HepG2 (cell line): Measurements from ENCODE around the gene MAP1LC3B. TPM values are rescaled to one million over a fixed set of nuclear protein-coding genes. Genes with fewer than 3 reads are reported as not detected.

ENCODE experiments used
- AHR ChIP-seq: IDR thresholded peaks from 2 replicates; pipeline ENCODE4 v1.6.1; 2018; ENCODE audit warnings: missing genetic modification reagents, missing compliant biosample characterization
- AKAP8 ChIP-seq: sonication (generic); formaldehyde crosslinking; IDR thresholded peaks from 2 replicates; pipeline ENCODE4 v1.5.1; 2020; ENCODE audit warnings: mild to moderate bottlenecking, missing genetic modification reagents
- GATAD1 ChIP-seq: IDR thresholded peaks from 2 replicates; pipeline ENCODE4 v1.6.1; 2016; ENCODE audit warnings: missing genetic modification reagents, missing compliant biosample characterization
- HIVEP1 ChIP-seq: sonication (generic); formaldehyde crosslinking; IDR thresholded peaks from 2 replicates; pipeline ENCODE4 v1.4.0; 2020; ENCODE audit warnings: mild to moderate bottlenecking, missing genetic modification reagents
- JUNB ChIP-seq: sonication (generic); formaldehyde crosslinking; IDR thresholded peaks from 2 replicates; pipeline ENCODE4 v1.8.0; 2022; ENCODE audit warnings: missing genetic modification reagents, mild to moderate bottlenecking, borderline replicate concordance
- JUND ChIP-seq: sonication (generic); formaldehyde crosslinking; IDR thresholded peaks from 2 replicates; pipeline ENCODE4 v1.8.0; 2022; ENCODE audit warnings: mild to moderate bottlenecking, missing genetic modification reagents
- KDM4B ChIP-seq: sonication (generic); formaldehyde crosslinking; IDR thresholded peaks from 2 replicates; pipeline ENCODE4 v1.4.0; 2020; ENCODE audit warnings: missing genetic modification reagents
- LCORL ChIP-seq, 2 experiments: fragments of 450-650 bp in 1 of 2; sonication (generic) in 1 of 2; formaldehyde crosslinking in 1 of 2; IDR thresholded peaks; 2 replicates each; pipeline versions ENCODE4 v1.5.0 to v1.6.1; 2017 to 2020; ENCODE audit warnings: antibody characterized with exemption in 1 of 2, missing genetic modification reagents in 1 of 2
- MIER3 ChIP-seq: IDR thresholded peaks from 2 replicates; pipeline ENCODE4 v1.6.1; 2016; ENCODE audit warnings: missing compliant biosample characterization, borderline replicate concordance
- NFKBIZ ChIP-seq: IDR thresholded peaks from 2 replicates; pipeline ENCODE4 v1.6.1; 2018; ENCODE audit warnings: missing genetic modification reagents, missing compliant biosample characterization
- RXRA ChIP-seq: sonication (generic); formaldehyde crosslinking; IDR thresholded peaks from 2 replicates; pipeline ENCODE4 v1.5.1; 2020; ENCODE audit warnings: missing genetic modification reagents
- TGIF2 ChIP-seq: IDR thresholded peaks from 2 replicates; pipeline ENCODE4 v1.6.1; 2016; ENCODE audit warnings: control low read depth, missing compliant biosample characterization
- ZSCAN31 ChIP-seq: sonication (generic); formaldehyde crosslinking; IDR thresholded peaks from 2 replicates; pipeline ENCODE4 v1.5.0; 2020; ENCODE audit warnings: low read depth, mild to moderate bottlenecking, missing genetic modification reagents
- polyA plus RNA-seq, 8 experiments: library from polyadenylated mRNA; depleted of rRNA in 3 of 8; stranded (reverse) in 7 of 8; unstranded in 1 of 8; fragments of >200 nt; fragmentation: Illumina TruSeq in 4 of 8; extraction: Trizol in 4 of 8; gene quantifications; 2 replicates each; pipeline versions ENCODE4 v1.2.1 to v1.2.3, GENCODE V29; 2011 to 2016; ENCODE audit warnings: low read depth in 4 of 8, missing spikeins in 1 of 8, mixed read lengths in 1 of 8; ENCODE audit not compliant: insufficient read depth in 1 of 8
- total RNA-seq, 5 experiments: library from RNA; depleted of rRNA; stranded (reverse); fragments of >200 nt; fragmentation: Illumina TruSeq; extraction: Trizol; gene quantifications; 2 replicates each; pipeline ENCODE4 v1.2.3, GENCODE V29; 2016; ENCODE audit warnings: low read depth in 1 of 5
- TF ChIP-seq, protein P1 (sequence below): sonication (generic); formaldehyde crosslinking; IDR thresholded peaks from 2 replicates; pipeline ENCODE4 v1.4.0; 2020; ENCODE audit warnings: mild to moderate bottlenecking, missing genetic modification reagents
- TF ChIP-seq, protein P2 (sequence below): sonication (generic); formaldehyde crosslinking; IDR thresholded peaks from 2 replicates; pipeline ENCODE4 v1.4.0; 2020; ENCODE audit warnings: mild to moderate bottlenecking, missing genetic modification reagents
- TF ChIP-seq, protein P3 (sequence below): sonication (generic); formaldehyde crosslinking; IDR thresholded peaks from 2 replicates; pipeline ENCODE4 v1.4.0; 2020; ENCODE audit warnings: low read depth, mild to moderate bottlenecking, missing genetic modification reagents
- TF ChIP-seq, protein P4 (sequence below): sonication (generic); formaldehyde crosslinking; IDR thresholded peaks from 2 replicates; pipeline ENCODE4 v1.5.0; 2020; ENCODE audit warnings: mild to moderate bottlenecking, missing genetic modification reagents
- TF ChIP-seq, protein P5 (sequence below): sonication (generic); formaldehyde crosslinking; IDR thresholded peaks from 2 replicates; pipeline ENCODE4 v1.4.0; 2020; ENCODE audit warnings: missing genetic modification reagents

MAP1LC3B gene
- total and polyA plus RNA-seq, 2 of the 13 experiments (the other 11 are each of a cell fraction or from before 2014, with no cell fraction given) = 15.7 to 37.4 TPM

DNA sequence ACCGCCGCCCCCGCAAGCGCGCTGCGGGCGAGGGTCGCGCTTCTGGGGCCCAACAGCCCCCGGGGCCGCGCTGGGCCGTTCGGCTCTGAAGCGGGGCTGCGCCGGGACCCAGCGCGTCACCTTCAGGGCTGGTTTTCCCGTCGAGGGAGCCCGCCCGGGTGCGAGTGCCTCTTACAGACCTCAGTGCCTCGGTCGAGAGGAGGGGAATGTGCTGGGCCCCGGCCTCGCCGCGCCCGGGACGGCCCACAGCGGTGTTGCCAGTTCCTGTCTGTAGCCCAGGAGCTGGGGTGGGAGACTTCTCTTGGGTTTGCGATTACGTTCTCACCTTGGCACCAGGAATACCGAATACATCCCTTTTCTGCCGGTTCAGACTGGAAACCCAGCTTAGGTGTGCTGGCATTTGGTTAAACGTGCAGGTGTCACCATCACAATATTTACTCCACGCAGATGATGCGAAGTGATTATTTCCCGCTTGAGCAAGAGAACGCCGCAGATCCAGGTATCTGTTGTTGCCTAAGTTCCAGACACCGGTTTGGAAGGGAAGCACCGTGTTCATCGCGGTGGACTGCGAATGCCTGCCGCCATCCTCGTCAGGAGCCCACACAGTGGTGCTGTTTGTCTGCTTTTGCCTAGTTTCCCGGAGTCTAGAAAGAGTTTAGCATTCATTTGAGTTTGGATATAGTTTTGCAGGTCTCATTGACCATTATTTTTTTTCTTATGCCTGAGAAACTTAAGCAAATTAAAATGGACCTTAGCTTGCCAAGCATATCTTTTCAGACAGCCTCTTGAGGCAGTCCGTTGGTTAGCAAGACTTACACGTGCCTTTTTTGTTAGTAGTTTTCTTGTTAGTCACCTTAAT lies 914 bp downstream of the MAP1LC3B start (continued):
- TF ChIP-seq, protein P1, sequence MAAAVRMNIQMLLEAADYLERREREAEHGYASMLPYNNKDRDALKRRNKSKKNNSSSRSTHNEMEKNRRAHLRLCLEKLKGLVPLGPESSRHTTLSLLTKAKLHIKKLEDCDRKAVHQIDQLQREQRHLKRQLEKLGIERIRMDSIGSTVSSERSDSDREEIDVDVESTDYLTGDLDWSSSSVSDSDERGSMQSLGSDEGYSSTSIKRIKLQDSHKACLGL (CRISPR knock-in tag) = no peak
- TF ChIP-seq KDM4B (CRISPR knock-in tag) (no peak), JUND (CRISPR knock-in tag) (0 out of 2 replicates have a peak, but pooled peaks have one; percentile 30), RXRA (0 out of 2 replicates have a peak, but pooled peaks have one; percentile 33), MIER3 (CRISPR knock-in tag) (0 out of 2 replicates have a peak, but pooled peaks have one; percentile 32), HIVEP1 (CRISPR knock-in tag) (peak; percentile 79; the same call in 1 of the 2 replicates), JUNB (no peak), AHR (CRISPR knock-in tag) (peak; percentile 71; the same call in 1 of the 2 replicates), AKAP8 (no peak), NFKBIZ (CRISPR knock-in tag) (peak; percentile 79; the same call in 1 of the 2 replicates), GATAD1 (0 out of 2 replicates have a peak, but pooled peaks have one; percentile 16), LCORL (IDR thresholded peaks at IDR 0.05) (no peak), LCORL (CRISPR knock-in tag; IDR thresholded peaks at IDR 0.05) (peak; percentile 29; the same call in 1 of the 2 replicates), TGIF2 (CRISPR knock-in tag) (0 out of 2 replicates have a peak, but pooled peaks have one; percentile 47), ZSCAN31 (CRISPR knock-in tag) (peak; percentile 68; the same call in 1 of the 2 replicates)
- TF ChIP-seq, protein P2, sequence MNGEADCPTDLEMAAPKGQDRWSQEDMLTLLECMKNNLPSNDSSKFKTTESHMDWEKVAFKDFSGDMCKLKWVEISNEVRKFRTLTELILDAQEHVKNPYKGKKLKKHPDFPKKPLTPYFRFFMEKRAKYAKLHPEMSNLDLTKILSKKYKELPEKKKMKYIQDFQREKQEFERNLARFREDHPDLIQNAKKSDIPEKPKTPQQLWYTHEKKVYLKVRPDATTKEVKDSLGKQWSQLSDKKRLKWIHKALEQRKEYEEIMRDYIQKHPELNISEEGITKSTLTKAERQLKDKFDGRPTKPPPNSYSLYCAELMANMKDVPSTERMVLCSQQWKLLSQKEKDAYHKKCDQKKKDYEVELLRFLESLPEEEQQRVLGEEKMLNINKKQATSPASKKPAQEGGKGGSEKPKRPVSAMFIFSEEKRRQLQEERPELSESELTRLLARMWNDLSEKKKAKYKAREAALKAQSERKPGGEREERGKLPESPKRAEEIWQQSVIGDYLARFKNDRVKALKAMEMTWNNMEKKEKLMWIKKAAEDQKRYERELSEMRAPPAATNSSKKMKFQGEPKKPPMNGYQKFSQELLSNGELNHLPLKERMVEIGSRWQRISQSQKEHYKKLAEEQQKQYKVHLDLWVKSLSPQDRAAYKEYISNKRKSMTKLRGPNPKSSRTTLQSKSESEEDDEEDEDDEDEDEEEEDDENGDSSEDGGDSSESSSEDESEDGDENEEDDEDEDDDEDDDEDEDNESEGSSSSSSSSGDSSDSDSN (CRISPR knock-in tag) = peak; percentile 66
- TF ChIP-seq, protein P3, sequence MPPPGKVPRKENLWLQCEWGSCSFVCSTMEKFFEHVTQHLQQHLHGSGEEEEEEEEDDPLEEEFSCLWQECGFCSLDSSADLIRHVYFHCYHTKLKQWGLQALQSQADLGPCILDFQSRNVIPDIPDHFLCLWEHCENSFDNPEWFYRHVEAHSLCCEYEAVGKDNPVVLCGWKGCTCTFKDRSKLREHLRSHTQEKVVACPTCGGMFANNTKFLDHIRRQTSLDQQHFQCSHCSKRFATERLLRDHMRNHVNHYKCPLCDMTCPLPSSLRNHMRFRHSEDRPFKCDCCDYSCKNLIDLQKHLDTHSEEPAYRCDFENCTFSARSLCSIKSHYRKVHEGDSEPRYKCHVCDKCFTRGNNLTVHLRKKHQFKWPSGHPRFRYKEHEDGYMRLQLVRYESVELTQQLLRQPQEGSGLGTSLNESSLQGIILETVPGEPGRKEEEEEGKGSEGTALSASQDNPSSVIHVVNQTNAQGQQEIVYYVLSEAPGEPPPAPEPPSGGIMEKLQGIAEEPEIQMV = 0 out of 2 replicates have a peak, but pooled peaks have one; percentile 46
- TF ChIP-seq, protein P4, sequence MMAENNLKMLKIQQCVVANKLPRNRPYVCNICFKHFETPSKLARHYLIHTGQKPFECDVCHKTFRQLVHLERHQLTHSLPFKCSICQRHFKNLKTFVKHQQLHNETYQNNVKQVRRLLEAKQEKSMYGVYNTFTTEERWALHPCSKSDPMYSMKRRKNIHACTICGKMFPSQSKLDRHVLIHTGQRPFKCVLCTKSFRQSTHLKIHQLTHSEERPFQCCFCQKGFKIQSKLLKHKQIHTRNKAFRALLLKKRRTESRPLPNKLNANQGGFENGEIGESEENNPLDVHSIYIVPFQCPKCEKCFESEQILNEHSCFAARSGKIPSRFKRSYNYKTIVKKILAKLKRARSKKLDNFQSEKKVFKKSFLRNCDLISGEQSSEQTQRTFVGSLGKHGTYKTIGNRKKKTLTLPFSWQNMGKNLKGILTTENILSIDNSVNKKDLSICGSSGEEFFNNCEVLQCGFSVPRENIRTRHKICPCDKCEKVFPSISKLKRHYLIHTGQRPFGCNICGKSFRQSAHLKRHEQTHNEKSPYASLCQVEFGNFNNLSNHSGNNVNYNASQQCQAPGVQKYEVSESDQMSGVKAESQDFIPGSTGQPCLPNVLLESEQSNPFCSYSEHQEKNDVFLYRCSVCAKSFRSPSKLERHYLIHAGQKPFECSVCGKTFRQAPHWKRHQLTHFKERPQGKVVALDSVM (CRISPR knock-in tag) = 0 out of 2 replicates have a peak, but pooled peaks have one; percentile 39
- TF ChIP-seq, protein P5, sequence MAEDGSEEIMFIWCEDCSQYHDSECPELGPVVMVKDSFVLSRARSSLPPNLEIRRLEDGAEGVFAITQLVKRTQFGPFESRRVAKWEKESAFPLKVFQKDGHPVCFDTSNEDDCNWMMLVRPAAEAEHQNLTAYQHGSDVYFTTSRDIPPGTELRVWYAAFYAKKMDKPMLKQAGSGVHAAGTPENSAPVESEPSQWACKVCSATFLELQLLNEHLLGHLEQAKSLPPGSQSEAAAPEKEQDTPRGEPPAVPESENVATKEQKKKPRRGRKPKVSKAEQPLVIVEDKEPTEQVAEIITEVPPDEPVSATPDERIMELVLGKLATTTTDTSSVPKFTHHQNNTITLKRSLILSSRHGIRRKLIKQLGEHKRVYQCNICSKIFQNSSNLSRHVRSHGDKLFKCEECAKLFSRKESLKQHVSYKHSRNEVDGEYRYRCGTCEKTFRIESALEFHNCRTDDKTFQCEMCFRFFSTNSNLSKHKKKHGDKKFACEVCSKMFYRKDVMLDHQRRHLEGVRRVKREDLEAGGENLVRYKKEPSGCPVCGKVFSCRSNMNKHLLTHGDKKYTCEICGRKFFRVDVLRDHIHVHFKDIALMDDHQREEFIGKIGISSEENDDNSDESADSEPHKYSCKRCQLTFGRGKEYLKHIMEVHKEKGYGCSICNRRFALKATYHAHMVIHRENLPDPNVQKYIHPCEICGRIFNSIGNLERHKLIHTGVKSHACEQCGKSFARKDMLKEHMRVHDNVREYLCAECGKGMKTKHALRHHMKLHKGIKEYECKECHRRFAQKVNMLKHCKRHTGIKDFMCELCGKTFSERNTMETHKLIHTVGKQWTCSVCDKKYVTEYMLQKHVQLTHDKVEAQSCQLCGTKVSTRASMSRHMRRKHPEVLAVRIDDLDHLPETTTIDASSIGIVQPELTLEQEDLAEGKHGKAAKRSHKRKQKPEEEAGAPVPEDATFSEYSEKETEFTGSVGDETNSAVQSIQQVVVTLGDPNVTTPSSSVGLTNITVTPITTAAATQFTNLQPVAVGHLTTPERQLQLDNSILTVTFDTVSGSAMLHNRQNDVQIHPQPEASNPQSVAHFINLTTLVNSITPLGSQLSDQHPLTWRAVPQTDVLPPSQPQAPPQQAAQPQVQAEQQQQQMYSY (CRISPR knock-in tag) = 0 out of 2 replicates have a peak, but pooled peaks have one; percentile 32
